Measurements from ENCODE around the gene ADAMTS19.
"Not testable (repeated sequence)": the region's sequence is repeated elsewhere in the genome, so short reads cannot be mapped to it uniquely, and the experiment has no call there.

GRCh38 chr5:129428636-129429035 is 31.5 kb upstream of the ADAMTS19 start:
- TF ChIP-seq CTCF (conservative IDR thresholded peaks at IDR 0.05 in 1 of 2, IDR thresholded peaks at IDR 0.05 in 1 of 2; ENCODE audit: extremely low read depth in 1 of 2, insufficient read depth in 1 of 2, low read depth in 1 of 2, low read length in 2 of 2); EZH2 (IDR thresholded peaks at IDR 0.05; ENCODE audit: borderline replicate concordance, low read length): not testable (repeated sequence)

Data from mammary epithelial cell (primary cell).